Spleen (tissue), 7 donors: ENCODE data around the gene CENPL.

Experiments
- POLR2AphosphoS5 ChIP-seq, 3 donors: sonication (generic); formaldehyde crosslinking; IDR thresholded peaks; one replicate each; pipeline ENCODE4 v1.5.1; 2017; ENCODE audit warnings: antibody characterized with exemption in 3 of 3
- TF ChIP-seq, protein P1 (sequence below), 11 experiments: fragments of 200-600 bp in 7 of 11; fragments of 450-650 bp in 4 of 11; sonication (generic) in 4 of 11; IDR thresholded peaks in 8 of 11; conservative IDR thresholded peaks in 3 of 11; 1 replicate in 7 of 11; 2 replicates in 4 of 11; pipeline versions ENCODE4 v1.4.0 to v1.8.0; 2016 to 2021; ENCODE audit warnings: antibody characterized with exemption in 11 of 11, inconsistent platforms in 4 of 11, mild to moderate bottlenecking in 1 of 11
- donor health status: DM: no; HTN: no; CAD: no; lungs with moderate emphysema.
- donor health status: DM: no; HTN: no; CAD: no.
- donor health status: DM: no; HTN: no; CAD: no.

DNA sequence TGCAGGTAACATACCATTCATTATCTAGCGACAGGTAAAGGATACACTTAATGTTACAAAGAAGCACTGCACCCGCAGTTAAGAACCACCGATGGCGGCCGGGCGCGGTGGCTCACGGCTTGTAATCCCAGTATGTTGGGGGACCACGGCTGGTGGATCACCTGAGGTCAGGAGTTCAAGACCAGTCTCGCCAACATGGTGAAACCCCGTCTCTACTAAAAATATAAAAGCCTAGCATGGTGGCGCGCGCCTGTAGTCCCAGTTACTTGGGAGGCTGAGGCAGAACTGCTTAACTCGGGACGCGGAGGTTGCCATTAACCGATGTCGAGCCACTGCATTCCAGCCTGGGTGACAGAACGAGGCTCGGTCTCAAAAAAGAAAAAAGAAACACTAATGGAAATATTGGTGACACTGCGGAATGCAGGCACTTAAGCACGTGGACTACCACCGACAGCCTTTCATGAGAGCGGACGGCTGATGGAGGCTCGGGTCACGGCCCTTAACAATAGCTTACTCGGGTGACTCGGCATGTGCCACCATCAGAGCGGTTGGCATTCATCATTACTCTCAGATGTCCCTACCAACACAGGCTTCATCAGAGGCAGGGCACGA is 42.6 kb upstream of the CENPL start:
- TF ChIP-seq, protein P1, sequence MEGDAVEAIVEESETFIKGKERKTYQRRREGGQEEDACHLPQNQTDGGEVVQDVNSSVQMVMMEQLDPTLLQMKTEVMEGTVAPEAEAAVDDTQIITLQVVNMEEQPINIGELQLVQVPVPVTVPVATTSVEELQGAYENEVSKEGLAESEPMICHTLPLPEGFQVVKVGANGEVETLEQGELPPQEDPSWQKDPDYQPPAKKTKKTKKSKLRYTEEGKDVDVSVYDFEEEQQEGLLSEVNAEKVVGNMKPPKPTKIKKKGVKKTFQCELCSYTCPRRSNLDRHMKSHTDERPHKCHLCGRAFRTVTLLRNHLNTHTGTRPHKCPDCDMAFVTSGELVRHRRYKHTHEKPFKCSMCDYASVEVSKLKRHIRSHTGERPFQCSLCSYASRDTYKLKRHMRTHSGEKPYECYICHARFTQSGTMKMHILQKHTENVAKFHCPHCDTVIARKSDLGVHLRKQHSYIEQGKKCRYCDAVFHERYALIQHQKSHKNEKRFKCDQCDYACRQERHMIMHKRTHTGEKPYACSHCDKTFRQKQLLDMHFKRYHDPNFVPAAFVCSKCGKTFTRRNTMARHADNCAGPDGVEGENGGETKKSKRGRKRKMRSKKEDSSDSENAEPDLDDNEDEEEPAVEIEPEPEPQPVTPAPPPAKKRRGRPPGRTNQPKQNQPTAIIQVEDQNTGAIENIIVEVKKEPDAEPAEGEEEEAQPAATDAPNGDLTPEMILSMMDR (IDR thresholded peaks at IDR 0.05 in 8 of 11, conservative IDR thresholded peaks at IDR 0.05 in 3 of 11): no peak
- no peak for TF ChIP-seq POLR2AphosphoS5 (IDR thresholded peaks at IDR 0.05)
